KMS-11 (cell line): ENCODE data around the gene DCLK3.

Experiments
- H2AFZ ChIP-seq: fragments of 200-600 bp; sonication (generic); 2 replicates; pipeline ENCODE4 v1.6.1; 2016; ENCODE audit warnings: antibody characterized with exemption, mixed run types, low read depth
- H3K27ac ChIP-seq: fragments of 200-600 bp; sonication (generic); 2 replicates; pipeline ENCODE4 v1.6.1; 2016; ENCODE audit warnings: mild to moderate bottlenecking, mixed run types
- H3K27me3 ChIP-seq: fragments of 200-600 bp; sonication (generic); 2 replicates; pipeline ENCODE4 v1.6.1; 2017; ENCODE audit warnings: mild to moderate bottlenecking, low read depth, mixed run types, moderate library complexity; ENCODE audit not compliant: insufficient read depth
- H3K36me3 ChIP-seq: fragments of 200-600 bp; sonication (generic); 2 replicates; pipeline ENCODE4 v1.6.1; 2017; ENCODE audit warnings: mild to moderate bottlenecking, mixed run types; ENCODE audit not compliant: insufficient read depth
- H3K4me1 ChIP-seq: fragments of 200-600 bp; sonication (generic); 2 replicates; pipeline ENCODE4 v1.6.1; 2016; ENCODE audit warnings: mild to moderate bottlenecking, low read depth, mixed run types; ENCODE audit not compliant: poor library complexity, severe bottlenecking
- H3K4me2 ChIP-seq: fragments of 200-600 bp; sonication (generic); 2 replicates; pipeline ENCODE4 v1.7.0; 2016; ENCODE audit warnings: mild to moderate bottlenecking, mixed run types
- H3K4me3 ChIP-seq: fragments of 200-600 bp; sonication (generic); IDR thresholded peaks from 2 replicates; pipeline ENCODE4 v1.6.1; 2017; ENCODE audit warnings: low read depth, low read length, mixed read lengths; ENCODE audit not compliant: insufficient read depth
- H3K79me2 ChIP-seq: fragments of 200-600 bp; sonication (generic); 2 replicates; pipeline ENCODE4 v1.6.1; 2016; ENCODE audit warnings: low read depth, mixed run types; ENCODE audit not compliant: insufficient read depth
- H3K9ac ChIP-seq: fragments of 200-600 bp; sonication (generic); 2 replicates; pipeline ENCODE4 v1.6.1; 2016; ENCODE audit warnings: mild to moderate bottlenecking, mixed run types
- H4K20me1 ChIP-seq: fragments of 200-600 bp; sonication (generic); 2 replicates; pipeline ENCODE4 v1.6.1; 2016; ENCODE audit warnings: mild to moderate bottlenecking, mixed run types; ENCODE audit not compliant: insufficient read depth
- CTCF ChIP-seq: fragments of 200-600 bp; sonication (generic); conservative IDR thresholded peaks from 2 replicates; pipeline ENCODE4 v1.6.1; 2017; ENCODE audit warnings: low read depth, mild to moderate bottlenecking, antibody characterized with exemption, low read length, moderate library complexity, mixed read lengths

Gene DCLK3

GRCh38 chr3:36740787-36741186, 23.6 kb downstream of the DCLK3 start:
- H3K4me1 ChIP-seq = no peaks in the 10 kb centered on the region
- H3K27me3 ChIP-seq = no peaks in the 10 kb centered on the region
- H3K4me3 ChIP-seq = no peak overlapping the region
- no peak overlapping the region for H3K27ac ChIP-seq
- H4K20me1 ChIP-seq = no peaks in the 10 kb centered on the region
- H3K36me3 ChIP-seq = no peaks in the 10 kb centered on the region
- H3K79me2 ChIP-seq = no peaks in the 10 kb centered on the region
- no peak for TF ChIP-seq CTCF
- H2AFZ ChIP-seq = no peak overlapping the region
- no peak overlapping the region for H3K9ac ChIP-seq
- no peak overlapping the region for H3K4me2 ChIP-seq

GRCh38 chr3:36738702-36739101, 25.7 kb downstream of the DCLK3 start:
- no peaks in the 10 kb centered on the region for H3K36me3 ChIP-seq
- no peak for TF ChIP-seq CTCF
- no peaks in the 10 kb centered on the region for H4K20me1 ChIP-seq
- no peak overlapping the region for H3K4me2 ChIP-seq
- H3K79me2 ChIP-seq = no peaks in the 10 kb centered on the region
- no peak overlapping the region for H3K4me3 ChIP-seq
- no peak overlapping the region for H3K9ac ChIP-seq
- H2AFZ ChIP-seq = no peak overlapping the region
- no peaks in the 10 kb centered on the region for H3K4me1 ChIP-seq
- H3K27ac ChIP-seq = no peak overlapping the region
- no peaks in the 10 kb centered on the region for H3K27me3 ChIP-seq

- no peak overlapping the region for H3K4me3 ChIP-seq
- H3K4me2 ChIP-seq = no peak overlapping the region
- H4K20me1 ChIP-seq = no peaks in the 10 kb centered on the region
- no peaks in the 10 kb centered on the region for H3K27me3 ChIP-seq
- no peak for TF ChIP-seq CTCF
- no peaks in the 10 kb centered on the region for H3K4me1 ChIP-seq
- H3K27ac ChIP-seq = no peak overlapping the region
- no peak overlapping the region for H3K9ac ChIP-seq
- H3K36me3 ChIP-seq = no peaks in the 10 kb centered on the region
- no peaks in the 10 kb centered on the region for H3K79me2 ChIP-seq
- no peak overlapping the region for H2AFZ ChIP-seq
These were observed 28.1 kb downstream of the DCLK3 start for GRCh38 chr3:36736301-36736700.

GRCh38 chr3:36734742-36735141, 29.6 kb downstream of the DCLK3 start:
- no peaks in the 10 kb centered on the region for H3K36me3 ChIP-seq
- no peak overlapping the region for H2AFZ ChIP-seq
- H4K20me1 ChIP-seq = no peaks in the 10 kb centered on the region
- no peaks in the 10 kb centered on the region for H3K27me3 ChIP-seq
- no peak overlapping the region for H3K9ac ChIP-seq
- no peak for TF ChIP-seq CTCF
- no peak overlapping the region for H3K4me2 ChIP-seq
- no peak overlapping the region for H3K27ac ChIP-seq
- H3K4me3 ChIP-seq = no peak overlapping the region
- H3K79me2 ChIP-seq = no peaks in the 10 kb centered on the region
- no peaks in the 10 kb centered on the region for H3K4me1 ChIP-seq

DNA sequence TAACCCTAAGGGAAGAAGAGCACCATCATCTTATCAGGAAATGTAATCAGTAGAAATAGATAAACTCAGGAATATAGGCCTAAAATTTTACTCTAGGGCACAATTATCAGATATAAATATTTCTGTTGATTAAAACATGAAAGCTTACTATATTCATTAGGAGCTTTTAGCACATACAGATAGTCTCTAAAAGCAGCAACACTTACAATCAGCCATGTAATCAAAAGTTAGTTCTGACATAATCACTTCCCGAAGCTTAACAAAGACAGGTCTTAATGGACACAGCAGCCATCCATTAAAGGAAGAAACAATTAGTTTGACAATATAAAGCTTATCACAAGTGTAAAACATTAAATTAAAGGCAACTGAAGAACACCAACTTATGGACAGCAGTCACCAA, 30.6 kb downstream of the DCLK3 start:
- no peak for TF ChIP-seq CTCF
- H3K4me3 ChIP-seq = no peak overlapping the region
- no peaks in the 10 kb centered on the region for H3K36me3 ChIP-seq
- no peak overlapping the region for H3K4me2 ChIP-seq
- no peaks in the 10 kb centered on the region for H3K79me2 ChIP-seq
- no peak overlapping the region for H3K9ac ChIP-seq
- H3K4me1 ChIP-seq = no peaks in the 10 kb centered on the region
- H2AFZ ChIP-seq = no peak overlapping the region
- no peak overlapping the region for H3K27ac ChIP-seq
- H4K20me1 ChIP-seq = no peaks in the 10 kb centered on the region
- H3K27me3 ChIP-seq = no peaks in the 10 kb centered on the region
